ENCODE measurements around the gene OR6C2. TPM values are rescaled to one million over a fixed set of nuclear protein-coding genes. Genes with fewer than 3 reads are reported as not detected.

The OR6C2 gene
- total RNA-seq, 2 experiments from 2014 or later = not detected

DNA sequence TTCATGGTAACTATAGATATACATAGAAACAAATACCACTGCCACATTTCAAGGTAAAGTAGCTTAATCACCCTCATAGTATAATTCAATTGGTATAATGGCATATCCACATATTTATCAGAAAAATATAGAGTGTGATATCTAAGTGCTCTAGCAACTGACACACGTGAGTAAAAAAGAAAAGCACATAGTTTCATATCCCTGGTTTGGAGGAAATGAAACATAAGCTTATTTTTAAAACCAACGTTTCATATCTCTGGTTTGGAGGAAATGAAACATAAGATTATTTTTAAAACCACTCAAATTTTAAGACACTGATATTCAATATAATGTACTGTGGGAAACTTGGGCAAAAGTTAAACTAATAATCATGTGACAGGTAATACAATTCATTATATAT is 24.0 kb downstream of the OR6C2 start:
- POLR2A ChIA-PET = interaction anchor here (0.7 to 1.4 kb wide), 4 partner anchors 13 to 175 kb away, joined by 3 read pairs; partner anchors contain the start of gene OR6C2
- H3K4me2 ChIP-seq (ENCODE audit: low read length) = peak overlapping the region; percentile 60

DNA sequence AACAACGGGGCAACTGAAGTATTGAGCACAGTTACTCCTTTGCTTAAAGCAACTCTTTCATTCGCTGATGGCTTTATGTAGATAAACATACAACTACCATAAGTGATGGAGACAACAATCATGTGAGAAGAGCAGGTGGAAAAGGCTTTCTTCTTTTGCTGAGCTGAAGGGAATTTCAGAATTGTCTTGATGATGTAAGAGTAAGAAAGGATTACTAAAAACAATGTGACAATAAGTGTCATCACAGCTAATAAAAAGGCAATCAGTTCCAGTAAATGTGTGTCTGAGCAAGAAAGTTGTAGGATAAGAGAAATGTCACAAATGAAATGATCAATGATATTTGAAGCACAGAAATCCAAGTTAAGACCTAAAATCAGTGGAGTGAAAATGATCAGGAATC is 25.4 kb downstream of the OR6C2 start:
- no peak for DNase-seq (ENCODE audit: low spot score)
- TF ChIP-seq EZH2phosphoT487 (IDR thresholded peaks at IDR 0.05; ENCODE audit: borderline replicate concordance, low read depth, low read length) (no peak), CTCF (conservative IDR thresholded peaks at IDR 0.05; ENCODE audit: low read length) (no peak)
- CTCF ChIA-PET (ENCODE audit: unreplicated experiment) = no interaction called here
- no TSS peak for BruUV-seq (replicated peaks)
- intact Hi-C loops (cut with micrococcal nuclease; ENCODE audit: unreplicated experiment) = no loop called here
- H3K4me2 ChIP-seq (ENCODE audit: low read length) = no peak overlapping the region
- H2AFZ ChIP-seq (ENCODE audit: low read length) = no peak overlapping the region
- POLR2A ChIA-PET = no interaction called here
- no peaks in the 10 kb centered on the region for H3K9me3 ChIP-seq (ENCODE audit: low read length)
- no peaks in the 10 kb centered on the region for H4K20me1 ChIP-seq (ENCODE audit: insufficient read depth, low read length)
- H3K79me2 ChIP-seq (ENCODE audit: insufficient read depth, low read depth, low read length) = no peaks in the 10 kb centered on the region
- no peaks in the 10 kb centered on the region for H3K9me2 ChIP-seq (ENCODE audit: insufficient read depth, low read length)
- H3K36me3 ChIP-seq (ENCODE audit: insufficient read depth, low read length) = no peaks in the 10 kb centered on the region
- H3K27ac ChIP-seq (ENCODE audit: low read depth, low read length, poor library complexity, severe bottlenecking) = no peak overlapping the region
- H3K4me3 ChIP-seq (ENCODE audit: low read depth, low read length, poor library complexity, severe bottlenecking) = no peak overlapping the region
- H3K4me1 ChIP-seq (ENCODE audit: insufficient read depth, low read length, poor library complexity, severe bottlenecking) = peaks cover 20% of the 10 kb centered on the region

More for the DNA sequence above, 24.0 kb downstream of the OR6C2 start:
- no peaks in the 10 kb centered on the region for H3K9me3 ChIP-seq (ENCODE audit: low read length)
- no peaks in the 10 kb centered on the region for H3K9me2 ChIP-seq (ENCODE audit: insufficient read depth, low read length)
- BruUV-seq (replicated peaks) = no TSS peak
- TF ChIP-seq EZH2phosphoT487 (IDR thresholded peaks at IDR 0.05; ENCODE audit: borderline replicate concordance, low read depth, low read length) = no peak
- no peak for TF ChIP-seq CTCF (conservative IDR thresholded peaks at IDR 0.05; ENCODE audit: low read length)
- H3K4me1 ChIP-seq (ENCODE audit: insufficient read depth, low read length, poor library complexity, severe bottlenecking) = peaks cover 20% of the 10 kb centered on the region
- no peaks in the 10 kb centered on the region for H3K36me3 ChIP-seq (ENCODE audit: insufficient read depth, low read length)
- intact Hi-C loops (cut with micrococcal nuclease; ENCODE audit: unreplicated experiment) = no loop called here
- CTCF ChIA-PET (ENCODE audit: unreplicated experiment) = no interaction called here
- peak; percentile 52 for DNase-seq (ENCODE audit: low spot score)
- H4K20me1 ChIP-seq (ENCODE audit: insufficient read depth, low read length) = no peaks in the 10 kb centered on the region
- H3K79me2 ChIP-seq (ENCODE audit: insufficient read depth, low read depth, low read length) = no peaks in the 10 kb centered on the region
- H3K27ac ChIP-seq (ENCODE audit: low read depth, low read length, poor library complexity, severe bottlenecking) = no peak overlapping the region
- peak overlapping the region; percentile 6 for H3K4me3 ChIP-seq (ENCODE audit: low read depth, low read length, poor library complexity, severe bottlenecking)
- H2AFZ ChIP-seq (ENCODE audit: low read length) = no peak overlapping the region

GRCh38 chr12:55470088-55470829 is 26.4 kb downstream of the OR6C2 start, which contains the start of gene OR6C70:
Gene OR6C70 (minus strand): TSS chr12:55470138. CDS start chr12:55470138, 0 bp downstream.
- CTCF ChIA-PET (ENCODE audit: unreplicated experiment) = no interaction called here
- Histone ChIP-seq H3K9me3 (ENCODE audit: low read length) (no peaks in the 10 kb centered on the region), H3K4me3 (ENCODE audit: low read depth, low read length, poor library complexity, severe bottlenecking) (no peak within 1 kb of the TSS), H3K4me2 (ENCODE audit: low read length) (no peak within 1 kb of the TSS), H3K27ac (ENCODE audit: low read depth, low read length, poor library complexity, severe bottlenecking) (no peak within 1 kb of the TSS), H3K36me3 (ENCODE audit: insufficient read depth, low read length) (no peaks in the 10 kb centered on the region), H4K20me1 (ENCODE audit: insufficient read depth, low read length) (no peaks in the 10 kb centered on the region), H3K9me2 (ENCODE audit: insufficient read depth, low read length) (no peaks in the 10 kb centered on the region), H3K4me1 (ENCODE audit: insufficient read depth, low read length, poor library complexity, severe bottlenecking) (peaks cover 20% of the 10 kb centered on the region), H2AFZ (ENCODE audit: low read length) (no peak within 1 kb of the TSS), H3K79me2 (ENCODE audit: insufficient read depth, low read depth, low read length) (no peaks in the 10 kb centered on the region)
- no TSS peak for BruUV-seq (replicated peaks)
- intact Hi-C loops (cut with micrococcal nuclease; ENCODE audit: unreplicated experiment) = no loop called here
- POLR2A ChIA-PET = interaction anchor here (0.6 kb wide), 1 partner anchor 15 kb away, joined by 3 read pairs; no protein-coding TSS in a partner anchor
- TF ChIP-seq CTCF (conservative IDR thresholded peaks at IDR 0.05; ENCODE audit: low read length) (no peak), EZH2phosphoT487 (IDR thresholded peaks at IDR 0.05; ENCODE audit: borderline replicate concordance, low read depth, low read length) (no peak)
- DNase-seq (ENCODE audit: low spot score) = no peak

Measured in OCI-LY7 (cell line).